Lower leg skin (tissue), 4 donors: ENCODE measurements around the gene MTARC2. TPM values are rescaled to one million over a fixed set of nuclear protein-coding genes. Genes with fewer than 3 reads are reported as not detected.
A peak's percentile ranks its signal among the peaks of the same experiment; 100 is the strongest.

Experiments used
- DNase-seq, 2 donors: peaks; one replicate each; pipeline ENCODE4 v3.0.0-alpha.2; 2019; ENCODE audit warnings: low spot score in 2 of 2
- H3K4me3 ChIP-seq: fragments of 200-600 bp; sonication (generic); 2 replicates; pipeline ENCODE4 v1.5.1; 2017; ENCODE audit warnings: mild to moderate bottlenecking, low read depth; ENCODE audit not compliant: poor library complexity, severe bottlenecking
- CTCF ChIP-seq, 3 donors: fragments of 450-650 bp; IDR thresholded peaks; one replicate each; pipeline ENCODE4 v1.5.1; 2016; ENCODE audit warnings: antibody characterized with exemption in 3 of 3, mild to moderate bottlenecking in 3 of 3, moderate library complexity in 2 of 3
- POLR2A ChIP-seq, 2 donors: fragments of 450-650 bp; IDR thresholded peaks; one replicate each; pipeline ENCODE4 v1.6.1; 2016 to 2017; ENCODE audit warnings: antibody characterized with exemption in 2 of 2, mild to moderate bottlenecking in 1 of 2, moderate library complexity in 1 of 2
- WGBS, 2 donors: methylation state at CpG; one replicate each; pipeline ENCODE4 v1.1.5; 2018; 5-methylcytosine and 5-hydroxymethylcytosine counted together
- intact Hi-C: fragments of 100-400 bp; cut with DNase I; formaldehyde crosslinking; loops from one replicate; pipeline ENCODE4 v1.15.0; 2023; ENCODE audit warnings: low total_unique reads
- total RNA-seq, 4 donors: library from RNA; depleted of rRNA; stranded (reverse); fragments of >200 nt; gene quantifications; one replicate each; pipeline ENCODE4 v1.1.0, GENCODE V29; 2016

Gene MTARC2
- total RNA-seq, 4 donors from 2014 or later = 4.3 to 8.6 (median 5.6) TPM

GRCh38 chr1:220726634-220727033, 21.5 kb upstream of the MTARC2 start:
- DNase-seq = no peak
- H3K4me3 ChIP-seq = no peak overlapping the region
- TF ChIP-seq POLR2A (IDR thresholded peaks at IDR 0.05) (no peak), CTCF (IDR thresholded peaks at IDR 0.05) (no peak)
- intact Hi-C loops = loop anchor here (5.0 kb wide), 1 partner anchor 309 kb away; no protein-coding TSS in a partner anchor
- WGBS, 2 donors = 78 to 79% methylated on average over 3 of the region's 3 CpGs

- intact Hi-C loops = loop anchor here (5.0 kb wide), 1 partner anchor 310 kb away; no protein-coding TSS in a partner anchor
- DNase-seq = no peak
- 67 to 74% methylated on average over 1 of the region's 1 CpG for WGBS, 2 donors
- no peak overlapping the region for H3K4me3 ChIP-seq
- TF ChIP-seq POLR2A (IDR thresholded peaks at IDR 0.05) (no peak), CTCF (IDR thresholded peaks at IDR 0.05) (no peak)
Measured at GRCh38 chr1:220727519-220727918, 20.6 kb upstream of the MTARC2 start.

- DNase-seq = no peak
- no peak overlapping the region for H3K4me3 ChIP-seq
- intact Hi-C loops = no loop called here
- TF ChIP-seq CTCF (IDR thresholded peaks at IDR 0.05) = no peak
- TF ChIP-seq POLR2A (IDR thresholded peaks at IDR 0.05) = no peak
- WGBS, 2 donors = 88% methylated on average over 2 of the region's 2 CpGs
Measured at GRCh38 chr1:220730486-220730885, 17.6 kb upstream of the MTARC2 start.

GRCh38 chr1:220732137-220732536, 16.0 kb upstream of the MTARC2 start:
- no peak for DNase-seq
- intact Hi-C loops = no loop called here
- H3K4me3 ChIP-seq = no peak overlapping the region
- WGBS, 2 donors = 47 to 61% methylated on average over 3 of the region's 3 CpGs
- TF ChIP-seq POLR2A (IDR thresholded peaks at IDR 0.05) (no peak), CTCF (IDR thresholded peaks at IDR 0.05) (no peak)

GRCh38 chr1:220732621-220733020, 15.5 kb upstream of the MTARC2 start:
- H3K4me3 ChIP-seq = no peak overlapping the region
- no peak for DNase-seq
- 78 to 87% methylated on average over 7 of the region's 7 CpGs for WGBS, 2 donors
- intact Hi-C loops = no loop called here
- TF ChIP-seq CTCF (IDR thresholded peaks at IDR 0.05) = no peak
- no peak for TF ChIP-seq POLR2A (IDR thresholded peaks at IDR 0.05)

- no peak for TF ChIP-seq POLR2A (IDR thresholded peaks at IDR 0.05)
- peak in 1 of 3 donors; percentile 43 for TF ChIP-seq CTCF (IDR thresholded peaks at IDR 0.05)
- DNase-seq = peak; percentile 63 to 96
- no peak overlapping the region for H3K4me3 ChIP-seq
- 1 to 2% methylated on average over 15 of the region's 15 CpGs for WGBS, 2 donors
- intact Hi-C loops = no loop called here
Measured at GRCh38 chr1:220733086-220733601, 15.0 kb upstream of the MTARC2 start.
